Subcutaneous abdominal adipose tissue (tissue), 5 donors: ENCODE data around the gene CEP70.
"Not testable (repeated sequence)": the region's sequence is repeated elsewhere in the genome, so short reads cannot be mapped to it uniquely, and the experiment has no call there.

Experiments
- H3K27ac ChIP-seq: one replicate; pipeline ENCODE4 v1.7.0; 2013; ENCODE audit warnings: low read depth, mild to moderate bottlenecking, inconsistent platforms, low read length, moderate library complexity
- H3K27me3 ChIP-seq, 5 donors: one replicate each; pipeline ENCODE4 v1.7.0; 2013; ENCODE audit warnings: low read length in 5 of 5, inconsistent platforms in 1 of 5; ENCODE audit not compliant: control insufficient read depth in 5 of 5, insufficient read depth in 4 of 5
- H3K36me3 ChIP-seq, 5 donors: one replicate each; pipeline ENCODE4 v1.7.0; 2013; ENCODE audit warnings: low read length in 5 of 5; ENCODE audit not compliant: control insufficient read depth in 5 of 5, insufficient read depth in 5 of 5
- H3K4me1 ChIP-seq, 5 donors: one replicate each; pipeline ENCODE4 v1.7.0; 2013; ENCODE audit warnings: low read length in 5 of 5, mild to moderate bottlenecking in 3 of 5, moderate library complexity in 1 of 5; ENCODE audit not compliant: control insufficient read depth in 5 of 5, insufficient read depth in 5 of 5
- H3K4me3 ChIP-seq, 5 donors: one replicate each; pipeline ENCODE4 v1.7.0; 2013; ENCODE audit warnings: low read length in 5 of 5, low read depth in 1 of 5
- H3K9ac ChIP-seq, 5 donors: one replicate each; pipeline ENCODE4 v1.7.0; 2013; ENCODE audit warnings: low read length in 5 of 5, mild to moderate bottlenecking in 4 of 5, moderate library complexity in 3 of 5
- H3K9me3 ChIP-seq, 5 donors: one replicate each; pipeline ENCODE4 v1.7.0; 2013; ENCODE audit warnings: low read length in 5 of 5; ENCODE audit not compliant: control insufficient read depth in 5 of 5
- donor health status: healthy.
- donor health status: healthy.
- donor health status: healthy.
- donor health status: healthy.
- donor health status: healthy.

Gene CEP70

DNA sequence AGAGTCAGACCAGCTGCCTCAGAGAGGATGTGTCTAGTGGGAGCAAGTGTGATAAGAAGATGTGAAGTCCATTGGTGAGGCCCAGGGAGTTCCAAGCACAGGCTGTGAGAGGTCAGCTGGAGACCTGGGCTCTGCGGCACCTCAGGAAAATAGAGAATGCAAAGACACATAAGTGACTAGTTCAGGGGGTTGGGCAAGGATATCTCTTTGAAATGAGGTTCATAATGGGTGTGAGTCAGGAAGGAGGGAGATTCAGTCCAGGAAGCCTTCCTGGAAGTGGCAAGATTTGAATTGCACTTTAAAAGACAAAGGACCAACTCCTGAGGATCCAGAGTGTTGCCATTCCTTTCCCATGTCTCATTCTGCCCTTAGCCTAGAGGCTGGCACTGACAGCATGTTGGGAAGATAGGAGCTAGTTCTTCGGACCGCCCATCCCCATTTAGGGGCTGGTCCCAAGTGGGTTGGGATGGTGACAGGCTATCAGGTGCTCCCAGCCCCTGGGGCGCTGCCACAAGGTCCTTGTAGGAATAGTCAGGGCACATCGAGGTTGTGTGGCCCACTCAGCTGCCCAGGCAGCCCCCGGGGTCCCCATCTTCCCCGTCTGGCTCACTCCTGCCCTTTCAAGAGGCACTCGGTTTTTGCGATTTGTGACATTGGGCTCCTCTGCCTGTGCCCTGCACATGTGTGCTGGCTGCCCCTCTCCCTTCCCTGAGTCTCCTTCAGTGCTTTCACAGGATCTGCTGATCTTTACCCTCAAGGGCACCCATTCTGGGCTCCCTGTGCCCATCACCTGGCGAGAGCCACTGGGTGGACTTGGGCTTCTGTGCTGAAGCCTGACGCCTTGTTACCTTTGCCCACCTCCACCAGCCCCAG lies 136.0 kb downstream of the CEP70 start:
- Histone ChIP-seq H3K4me3 (no peak overlapping the region), H3K4me1 (no peaks in the 10 kb centered on the region), H3K9ac (no peak overlapping the region), H3K36me3 (no peaks in the 10 kb centered on the region), H3K27ac (no peak overlapping the region), H3K27me3 (peaks cover 0 to 14% (median 7%) of the 10 kb centered on the region in 5 donors), H3K9me3 (no peaks in the 10 kb centered on the region)

DNA sequence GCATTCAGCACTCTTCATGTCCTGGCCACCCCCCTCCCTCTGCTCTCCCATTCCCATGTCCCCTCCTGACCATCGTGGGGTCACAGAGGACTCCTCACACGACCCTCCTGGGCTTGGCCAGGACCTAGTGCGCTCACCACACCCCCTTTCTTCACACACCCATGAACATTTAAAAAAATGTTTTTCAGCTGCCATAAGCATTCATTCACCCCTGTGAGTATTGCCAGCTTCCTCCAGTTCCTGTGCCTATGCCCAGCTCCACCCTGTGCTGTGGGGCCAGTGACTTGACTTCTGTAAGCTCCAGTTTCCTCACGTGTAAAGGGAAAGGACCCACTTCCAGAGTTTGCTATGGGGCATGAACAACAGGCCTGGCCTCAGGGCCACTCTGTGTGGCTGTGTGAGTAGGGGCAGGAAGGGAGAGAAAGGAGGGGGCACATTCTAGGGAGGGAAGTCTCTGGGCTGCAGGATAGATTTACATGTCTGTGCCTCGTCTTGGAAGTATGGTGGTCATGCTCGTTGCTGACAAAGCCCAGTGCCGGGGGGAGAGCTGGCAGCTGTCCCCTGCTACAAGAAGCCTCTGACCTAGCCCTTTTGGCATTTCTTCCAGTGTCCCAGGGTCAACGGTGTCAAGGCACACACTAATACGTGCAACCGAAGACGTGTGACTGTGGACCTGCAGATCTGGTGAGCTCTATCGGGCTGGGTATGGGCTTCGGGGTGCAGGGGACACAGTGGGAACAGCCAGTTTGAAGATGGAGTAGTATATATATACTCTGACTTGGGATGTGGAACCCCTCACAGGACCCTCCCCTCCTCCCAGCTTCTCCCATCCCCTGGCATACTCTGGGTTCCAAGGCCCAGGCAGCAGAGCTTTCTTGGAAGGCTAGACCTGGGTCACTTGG lies 136.8 kb downstream of the CEP70 start:
- no peaks in the 10 kb centered on the region for H3K36me3 ChIP-seq
- H3K9ac ChIP-seq = no peak overlapping the region
- H3K4me1 ChIP-seq = no peaks in the 10 kb centered on the region
- H3K27me3 ChIP-seq = peaks cover 0 to 16% (median 7%) of the 10 kb centered on the region in 5 donors
- no peak overlapping the region for H3K27ac ChIP-seq
- no peaks in the 10 kb centered on the region for H3K9me3 ChIP-seq
- H3K4me3 ChIP-seq = no peak overlapping the region

GRCh38 chr3:138455801-138456716 lies 138.0 kb downstream of the CEP70 start:
- Histone ChIP-seq H3K36me3 (no peaks in the 10 kb centered on the region), H3K27me3 (peaks cover 0 to 17% (median 9%) of the 10 kb centered on the region in 5 donors), H3K27ac (no peak overlapping the region), H3K4me3 (no peak overlapping the region), H3K9me3 (no peaks in the 10 kb centered on the region), H3K4me1 (no peaks in the 10 kb centered on the region), H3K9ac (no peak overlapping the region)

GRCh38 chr3:138453940-138454339 lies 140.1 kb downstream of the CEP70 start:
- H3K27ac ChIP-seq, H3K9me3 ChIP-seq, H3K4me1 ChIP-seq, H3K36me3 ChIP-seq, H3K4me3 ChIP-seq, H3K9ac ChIP-seq: not testable (repeated sequence)
- H3K27me3 ChIP-seq = peaks cover 0 to 14% (median 9%) of the 10 kb centered on the region in 5 donors

GRCh38 chr3:138452436-138452835 lies 141.6 kb downstream of the CEP70 start:
- H3K36me3 ChIP-seq = no peaks in the 10 kb centered on the region
- H3K27ac ChIP-seq = no peak overlapping the region
- H3K9me3 ChIP-seq = no peaks in the 10 kb centered on the region
- no peak overlapping the region for H3K4me3 ChIP-seq
- no peaks in the 10 kb centered on the region for H3K4me1 ChIP-seq
- peaks cover 0 to 14% (median 9%) of the 10 kb centered on the region in 5 donors for H3K27me3 ChIP-seq
- H3K9ac ChIP-seq = no peak overlapping the region

DNA sequence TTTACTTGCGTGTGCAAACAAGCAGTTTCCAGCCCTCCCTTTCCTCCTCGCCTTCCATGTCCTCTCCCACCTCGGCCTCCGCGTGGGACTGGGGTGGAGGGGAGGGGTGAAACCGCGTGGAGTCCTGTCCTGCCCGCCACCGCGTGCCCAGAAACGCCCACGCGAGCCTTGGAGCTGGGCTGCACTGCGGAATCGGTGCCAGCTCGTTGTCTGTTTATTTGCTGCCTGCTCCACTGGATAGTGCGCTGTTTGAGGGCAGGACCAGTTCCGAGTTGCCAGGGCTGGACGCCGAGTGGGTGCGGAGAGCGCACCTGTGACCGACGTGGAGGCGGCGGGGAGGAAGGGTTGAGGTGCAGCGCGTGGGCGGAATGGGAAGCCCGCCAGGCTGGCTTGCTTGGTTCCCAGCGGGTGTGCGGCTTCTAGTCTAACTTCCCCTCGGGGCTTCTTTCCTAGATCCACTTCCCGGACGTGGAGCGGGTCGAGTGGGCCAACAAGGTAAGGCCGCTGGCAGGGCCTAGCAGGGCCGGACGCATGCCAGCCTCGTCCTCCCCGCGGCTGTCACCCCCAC lies 142.4 kb downstream of the CEP70 start:
- H3K27me3 ChIP-seq = peaks cover 0 to 11% (median 9%) of the 10 kb centered on the region in 5 donors

GRCh38 chr3:138450704-138451424 lies 143.2 kb downstream of the CEP70 start:
- Histone ChIP-seq H3K9ac (no peak overlapping the region), H3K27me3 (peaks cover 0 to 8% (median 5%) of the 10 kb centered on the region in 5 donors), H3K27ac (no peak overlapping the region), H3K36me3 (no peaks in the 10 kb centered on the region), H3K4me1 (no peaks in the 10 kb centered on the region), H3K4me3 (no peak overlapping the region), H3K9me3 (no peaks in the 10 kb centered on the region)

More for the DNA sequence above, 142.4 kb downstream of the CEP70 start:
- Histone ChIP-seq H3K9me3 (no peaks in the 10 kb centered on the region), H3K4me1 (no peaks in the 10 kb centered on the region), H3K36me3 (no peaks in the 10 kb centered on the region), H3K9ac (no peak overlapping the region), H3K4me3 (no peak overlapping the region), H3K27ac (no peak overlapping the region)

DNA sequence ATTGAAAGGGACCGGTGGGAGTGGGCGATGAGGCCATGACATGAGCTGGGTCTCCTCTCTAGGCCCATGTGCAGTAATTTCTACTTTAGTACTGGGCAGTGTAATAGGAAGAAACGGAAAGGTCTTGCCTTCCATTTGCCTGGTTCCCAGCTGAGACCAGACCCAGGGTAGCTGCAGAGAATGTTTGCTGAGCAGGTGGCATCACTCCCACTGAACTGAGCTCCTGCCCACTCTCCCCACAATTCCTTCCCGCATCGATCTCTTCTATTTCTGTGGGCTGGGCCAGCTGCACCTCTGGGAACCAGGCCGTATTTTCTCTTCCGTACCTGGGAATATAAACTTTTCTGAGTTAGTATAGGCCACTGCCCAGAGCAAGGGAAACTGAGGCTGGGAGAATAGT lies 143.9 kb downstream of the CEP70 start:
- Histone ChIP-seq H3K4me3 (no peak overlapping the region), H3K27me3 (peaks cover 0 to 6% (median 5%) of the 10 kb centered on the region in 5 donors), H3K9ac (no peak overlapping the region), H3K9me3 (no peaks in the 10 kb centered on the region), H3K4me1 (no peaks in the 10 kb centered on the region), H3K36me3 (no peaks in the 10 kb centered on the region), H3K27ac (no peak overlapping the region)

DNA sequence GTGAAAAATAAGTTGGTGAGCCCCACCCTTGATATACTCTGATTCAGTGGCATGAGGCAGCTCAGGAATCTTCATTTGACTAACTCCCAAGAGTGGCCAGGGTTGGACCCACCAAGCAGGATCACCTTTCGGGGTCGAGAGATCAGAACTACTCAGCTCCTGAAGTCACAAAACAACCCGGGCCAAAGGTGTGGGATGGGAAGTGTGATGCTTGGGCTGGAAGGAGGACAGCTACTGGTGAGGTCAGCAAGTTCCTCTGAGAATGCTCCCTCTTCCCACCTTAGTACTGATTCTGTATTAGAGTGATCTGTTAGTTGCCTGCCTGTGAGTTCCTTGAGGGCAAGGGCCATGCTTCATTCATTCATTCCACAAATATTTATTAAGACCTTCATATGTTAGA lies 144.6 kb downstream of the CEP70 start:
- H3K27me3 ChIP-seq = peaks cover 0 to 5% (median 3%) of the 10 kb centered on the region in 5 donors
- no peaks in the 10 kb centered on the region for H3K36me3 ChIP-seq
- no peak overlapping the region for H3K9ac ChIP-seq
- H3K4me1 ChIP-seq = no peaks in the 10 kb centered on the region
- H3K27ac ChIP-seq = no peak overlapping the region
- no peaks in the 10 kb centered on the region for H3K9me3 ChIP-seq
- H3K4me3 ChIP-seq = no peak overlapping the region
